BJ (cell line): ENCODE measurements around the gene PCNX2. TPM values are rescaled to one million over a fixed set of nuclear protein-coding genes. Genes with fewer than 3 reads are reported as not detected.

Source experiments
- CTCF ChIA-PET: fragments of 350-600 bp; formaldehyde crosslinking; extraction: SDS; loops from one replicate; lab custom pipeline; 2021; ENCODE audit warnings: antibody characterized with exemption, inconsistent platforms; lab: Yijun Ruan, JAX
- POLR2A ChIA-PET: fragments of 300-600 bp; sonication (Branson Sonifier 250); formaldehyde crosslinking; extraction: SDS; loops from one replicate; lab custom pipeline; 2021; ENCODE audit warnings: antibody characterized with exemption; lab: Charles Lee
- DNase-seq: peaks from one replicate; pipeline ENCODE4 v3.0.0-alpha.2; 2011; ENCODE audit warnings: low read depth
- H3K27me3 ChIP-seq: 2 replicates; pipeline ENCODE4 v1.6.0; 2011; ENCODE audit warnings: low read length; ENCODE audit not compliant: control insufficient read depth, insufficient read depth
- H3K36me3 ChIP-seq: 2 replicates; pipeline ENCODE4 v1.5.1; 2011; ENCODE audit warnings: low read length; ENCODE audit not compliant: control insufficient read depth, insufficient read depth
- H3K4me3 ChIP-seq: 2 replicates; pipeline ENCODE4 v1.5.1; 2011; ENCODE audit warnings: low read depth, mild to moderate bottlenecking, control low read depth, low read length
- polyA plus RNA-seq: library from polyadenylated mRNA; depleted of rRNA; stranded (reverse); fragments of >200 nt; gene quantifications from 2 replicates; pipeline ENCODE4 v1.2.3, GENCODE V29; 2011
- TF ChIP-seq, protein P1 (sequence below): IDR thresholded peaks from 2 replicates; pipeline ENCODE4 v1.5.1; 2011; ENCODE audit warnings: low read depth, mild to moderate bottlenecking, control low read depth, inconsistent platforms, low read length, moderate library complexity; ENCODE audit not compliant: insufficient read depth

PCNX2 gene
- polyA plus RNA-seq, 1 experiment: 10.1 TPM

- DNase-seq: no peak
- H3K4me3 ChIP-seq: no peak overlapping the region
- ChIA-PET CTCF (interaction anchor here (0.6 to 2.1 kb wide), 8 partner anchors 9 to 257 kb away, joined by 3 to 7 read pairs (median 4); no protein-coding TSS in a partner anchor), POLR2A (no interaction called here)
- H3K36me3 ChIP-seq: no peaks in the 10 kb centered on the region
- no peaks in the 10 kb centered on the region for H3K27me3 ChIP-seq
- TF ChIP-seq, protein P1, sequence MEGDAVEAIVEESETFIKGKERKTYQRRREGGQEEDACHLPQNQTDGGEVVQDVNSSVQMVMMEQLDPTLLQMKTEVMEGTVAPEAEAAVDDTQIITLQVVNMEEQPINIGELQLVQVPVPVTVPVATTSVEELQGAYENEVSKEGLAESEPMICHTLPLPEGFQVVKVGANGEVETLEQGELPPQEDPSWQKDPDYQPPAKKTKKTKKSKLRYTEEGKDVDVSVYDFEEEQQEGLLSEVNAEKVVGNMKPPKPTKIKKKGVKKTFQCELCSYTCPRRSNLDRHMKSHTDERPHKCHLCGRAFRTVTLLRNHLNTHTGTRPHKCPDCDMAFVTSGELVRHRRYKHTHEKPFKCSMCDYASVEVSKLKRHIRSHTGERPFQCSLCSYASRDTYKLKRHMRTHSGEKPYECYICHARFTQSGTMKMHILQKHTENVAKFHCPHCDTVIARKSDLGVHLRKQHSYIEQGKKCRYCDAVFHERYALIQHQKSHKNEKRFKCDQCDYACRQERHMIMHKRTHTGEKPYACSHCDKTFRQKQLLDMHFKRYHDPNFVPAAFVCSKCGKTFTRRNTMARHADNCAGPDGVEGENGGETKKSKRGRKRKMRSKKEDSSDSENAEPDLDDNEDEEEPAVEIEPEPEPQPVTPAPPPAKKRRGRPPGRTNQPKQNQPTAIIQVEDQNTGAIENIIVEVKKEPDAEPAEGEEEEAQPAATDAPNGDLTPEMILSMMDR: peak; percentile 74
Measured at GRCh38 chr1:232952514-232953499, 342.7 kb downstream of the PCNX2 start.

- H3K4me3 ChIP-seq: no peak overlapping the region; the same call in 1 of the 2 replicates
- no peak for DNase-seq
- H3K27me3 ChIP-seq: no peaks in the 10 kb centered on the region; the same call in 1 of the 2 replicates
- CTCF ChIA-PET: interaction anchor here (0.6 to 2.1 kb wide), 4 partner anchors 11 to 206 kb away, joined by 3 to 7 read pairs (median 4); no protein-coding TSS in a partner anchor
- H3K36me3 ChIP-seq: no peaks in the 10 kb centered on the region
- POLR2A ChIA-PET: interaction anchor here (0.7 kb wide), 1 partner anchor 79 kb away, joined by 22 read pairs; no protein-coding TSS in a partner anchor
- TF ChIP-seq, protein P1: no peak
Measured at GRCh38 chr1:232951605-232952004, 343.9 kb downstream of the PCNX2 start.

- TF ChIP-seq, protein P1: no peak
- Histone ChIP-seq H3K36me3 (no peaks in the 10 kb centered on the region), H3K27me3 (no peaks in the 10 kb centered on the region; the same call in 1 of the 2 replicates), H3K4me3 (peak overlapping the region; percentile 86)
- DNase-seq: no peak
- CTCF ChIA-PET: interaction anchor here (1.1 kb wide), 1 partner anchor 12 kb away, joined by 3 read pairs; no protein-coding TSS in a partner anchor
- POLR2A ChIA-PET: interaction anchor here (0.7 kb wide), 1 partner anchor 79 kb away, joined by 22 read pairs; no protein-coding TSS in a partner anchor
Measured at GRCh38 chr1:232951180-232951579, 344.3 kb downstream of the PCNX2 start.

DNA sequence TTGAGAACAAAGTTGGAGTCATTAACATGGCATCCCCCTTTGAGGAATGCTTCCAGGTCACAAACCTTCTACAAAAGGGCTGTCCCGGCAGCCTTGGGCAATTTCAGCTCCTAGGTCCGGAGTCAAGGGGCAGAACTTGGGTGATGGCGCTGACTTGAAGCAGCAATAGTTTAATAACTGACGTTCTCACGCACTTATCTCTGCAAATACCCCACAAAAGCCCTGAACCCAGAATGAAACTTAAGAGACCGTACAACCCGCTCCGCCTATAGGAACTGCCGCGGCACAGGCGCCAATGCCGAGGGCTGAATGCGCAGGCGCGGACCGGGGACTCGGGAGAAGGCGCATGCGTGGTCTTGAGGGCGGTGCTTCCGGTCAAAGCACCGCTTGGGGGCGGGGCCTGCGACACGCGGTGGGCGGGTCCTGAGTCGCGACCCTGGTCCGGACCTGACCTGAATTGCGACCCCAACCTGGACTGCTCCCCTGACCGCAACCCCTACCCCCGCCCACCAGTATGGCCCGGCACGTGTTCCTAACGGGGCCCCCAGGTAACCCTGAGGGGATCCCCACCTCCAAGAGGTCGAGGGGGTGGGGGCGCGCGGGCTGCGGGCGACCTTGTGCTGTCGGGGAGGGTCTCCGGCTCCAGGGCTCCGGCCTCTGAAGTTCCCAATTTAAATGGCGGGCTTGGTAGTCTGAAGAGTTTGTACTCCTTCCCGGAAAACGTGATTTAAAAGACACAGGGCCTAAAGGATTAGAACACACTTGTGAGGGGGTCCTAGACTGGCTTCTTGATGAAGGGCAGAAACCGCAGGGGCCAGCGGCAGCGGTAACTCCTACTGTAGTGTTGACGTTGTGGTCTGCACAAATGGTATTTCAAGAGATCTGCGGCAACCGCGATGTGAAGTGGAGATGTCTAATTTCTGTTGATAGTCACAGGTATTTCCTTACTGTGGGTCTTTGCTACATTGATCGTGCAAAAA lies 345.0 kb downstream of the PCNX2 start, which contains the start of gene NTPCR:
NTPCR (plus strand) TSS at position 415 of the 980 bp plus-strand sequence; CDS start at position 515, 100 bp downstream.
- no peaks in the 10 kb centered on the region for H3K36me3 ChIP-seq
- H3K4me3 ChIP-seq: peak within 1 kb of the TSS; percentile 86
- DNase-seq: peak; percentile 44
- ChIA-PET CTCF (interaction anchor here (1.1 kb wide), 1 partner anchor 12 kb away, joined by 3 read pairs; no protein-coding TSS in a partner anchor), POLR2A (interaction anchor here (0.7 kb wide), 1 partner anchor 78 kb away, joined by 22 read pairs; no protein-coding TSS in a partner anchor)
- TF ChIP-seq, protein P1: peak; percentile 31; the same call in 1 of the 2 replicates
- H3K27me3 ChIP-seq: no peaks in the 10 kb centered on the region; the same call in 1 of the 2 replicates
